HG02840 (cell line): Measurements from ENCODE around the gene CIZ1.
"Not testable (repeated sequence)": the region's sequence is repeated elsewhere in the genome, so short reads cannot be mapped to it uniquely, and the experiment has no call there.

Experiments used
- ATAC-seq: cut with Tn5 transposase; IDR thresholded peaks from one replicate; pipeline ENCODE4 v1.9.1; 2021; ENCODE audit warnings: mild to moderate bottlenecking, moderate library complexity, moderate number of reproducible peaks; ENCODE audit not compliant: unreplicated experiment, low FRiP score

The CIZ1 gene

GRCh38 chr9:128192601-128193371 lies 1.4 kb upstream of the CIZ1 start:
- ATAC-seq, result no peak

GRCh38 chr9:128190516-128191405 lies 611 bp downstream of the CIZ1 start:
- ATAC-seq, result peak; percentile 22

GRCh38 chr9:128190013-128190412 lies 1.4 kb downstream of the CIZ1 start:
- no peak for ATAC-seq

- no peak for ATAC-seq
These were observed 3.2 kb downstream of the CIZ1 start for GRCh38 chr9:128188209-128188608.

GRCh38 chr9:128187361-128187760 lies 4.0 kb downstream of the CIZ1 start:
- no peak for ATAC-seq

GRCh38 chr9:128185979-128186965 lies 5.1 kb downstream of the CIZ1 start:
- ATAC-seq, result no peak

- no peak for ATAC-seq
These were observed 8.3 kb downstream of the CIZ1 start for GRCh38 chr9:128182893-128183588.

- not testable (repeated sequence) for ATAC-seq
These were observed 9.9 kb downstream of the CIZ1 start for GRCh38 chr9:128181480-128181879.

GRCh38 chr9:128180447-128180846 lies 10.9 kb downstream of the CIZ1 start:
- ATAC-seq, result no peak

- no peak for ATAC-seq
These were observed 11.4 kb downstream of the CIZ1 start for GRCh38 chr9:128180001-128180400.

- ATAC-seq, result no peak
These were observed 12.5 kb downstream of the CIZ1 start for GRCh38 chr9:128178806-128179431.

GRCh38 chr9:128175726-128176125 lies 15.6 kb downstream of the CIZ1 start:
- ATAC-seq, result no peak

GRCh38 chr9:128175102-128175563 lies 16.2 kb downstream of the CIZ1 start:
- no peak for ATAC-seq

- no peak for ATAC-seq
These were observed 17.3 kb downstream of the CIZ1 start for GRCh38 chr9:128174062-128174461.

- ATAC-seq, result no peak
These were observed 21.4 kb downstream of the CIZ1 start for GRCh38 chr9:128169925-128170324.

- no peak for ATAC-seq
These were observed 21.9 kb downstream of the CIZ1 start for GRCh38 chr9:128169492-128169891.

- no peak for ATAC-seq
These were observed 22.6 kb downstream of the CIZ1 start for GRCh38 chr9:128168731-128169308.

- no peak for ATAC-seq
These were observed 24.2 kb downstream of the CIZ1 start for GRCh38 chr9:128167209-128167608.

- ATAC-seq, result no peak
These were observed 25.2 kb downstream of the CIZ1 start for GRCh38 chr9:128166169-128166568.
